ENCODE data around the gene MAML3. TPM values are rescaled to one million over a fixed set of nuclear protein-coding genes. Genes with fewer than 3 reads are reported as not detected.

The MAML3 gene
- total RNA-seq, 1 donor from 2014 or later, result 9.5 TPM

DNA sequence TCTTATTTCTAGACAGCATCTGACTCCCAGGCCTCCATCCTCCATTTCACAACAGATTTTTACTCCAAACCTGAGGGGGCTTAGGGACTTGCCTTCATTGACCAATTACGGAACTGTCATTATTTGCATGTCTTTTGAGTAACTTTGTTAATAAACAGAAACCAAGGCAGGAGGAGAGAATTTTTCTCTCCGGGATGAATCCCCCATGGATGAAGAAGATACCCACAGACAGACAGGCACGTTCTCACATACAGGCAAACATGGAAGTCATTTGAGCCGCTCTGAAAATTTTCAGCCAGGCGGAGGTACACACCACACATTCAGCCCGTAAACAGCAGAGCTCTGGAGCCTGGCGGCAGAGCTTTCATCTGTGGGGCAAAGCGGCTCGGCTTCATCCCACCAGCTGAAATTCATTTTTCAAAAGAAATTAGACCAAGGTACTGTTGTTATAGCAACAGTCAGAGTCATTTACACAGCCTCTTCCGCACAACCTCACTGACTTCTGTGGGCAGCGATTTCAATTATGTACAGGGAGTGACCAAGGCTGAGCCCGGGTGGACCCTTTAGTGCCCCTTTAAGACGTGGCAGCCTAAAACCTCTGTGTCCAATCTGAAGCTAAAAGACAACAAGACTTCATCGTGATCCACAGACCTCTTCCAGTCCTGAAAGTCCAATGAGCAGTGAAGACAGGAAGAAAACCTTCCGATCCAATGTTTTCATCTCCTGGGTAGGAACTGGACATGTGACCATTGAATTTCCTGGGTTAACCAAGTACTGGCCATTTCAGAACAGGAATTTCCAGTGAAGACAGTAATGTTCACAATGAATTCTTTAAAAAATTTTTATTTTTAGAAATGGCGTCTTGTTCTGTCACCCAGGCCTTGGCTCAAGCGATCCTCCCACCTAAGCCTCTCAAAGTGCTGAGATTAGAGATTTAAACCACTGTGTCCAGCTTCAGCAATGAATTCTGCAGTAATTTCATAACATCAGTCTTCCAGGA, 251.4 kb downstream of the MAML3 start:
- DNase-seq (ENCODE audit: low read depth, low spot score), result no peak

DNA sequence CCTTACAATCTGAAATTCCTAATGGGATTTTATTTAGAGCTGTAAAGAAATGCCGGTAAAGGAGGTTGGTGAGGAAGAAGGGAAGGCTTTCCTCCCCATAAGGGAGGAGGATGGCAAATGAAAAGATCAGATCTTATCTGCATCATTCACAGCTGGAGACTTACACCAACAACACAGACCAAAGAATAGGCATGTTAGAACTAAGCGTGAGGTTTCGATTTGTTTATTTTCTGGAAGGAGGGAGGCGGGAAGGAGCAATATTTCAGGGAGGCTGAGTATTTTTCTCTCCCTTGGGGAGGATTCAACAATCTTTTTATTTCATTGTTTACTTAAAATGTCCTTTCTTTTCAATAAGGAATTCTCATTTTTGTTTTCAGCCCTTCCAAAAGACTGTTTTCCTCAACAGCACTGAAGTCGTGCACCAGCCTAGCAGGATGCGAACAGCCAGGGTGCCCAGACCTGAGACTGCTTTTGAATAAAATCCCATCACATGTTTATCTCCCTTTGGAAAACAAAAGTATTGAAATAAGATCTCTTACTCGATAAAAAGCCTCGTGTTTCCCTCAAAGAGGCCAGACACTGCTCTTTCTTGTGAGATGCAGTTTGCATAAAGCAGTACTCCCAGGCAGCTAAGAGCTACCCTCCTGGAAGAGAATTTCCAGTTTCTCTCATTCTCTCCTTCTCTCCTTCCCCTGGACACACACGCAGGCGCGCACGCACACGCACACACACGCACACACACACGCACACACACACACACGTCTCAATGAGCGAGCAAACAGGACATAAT, 252.3 kb downstream of the MAML3 start:
- DNase-seq (ENCODE audit: low read depth, low spot score), result no peak

DNA sequence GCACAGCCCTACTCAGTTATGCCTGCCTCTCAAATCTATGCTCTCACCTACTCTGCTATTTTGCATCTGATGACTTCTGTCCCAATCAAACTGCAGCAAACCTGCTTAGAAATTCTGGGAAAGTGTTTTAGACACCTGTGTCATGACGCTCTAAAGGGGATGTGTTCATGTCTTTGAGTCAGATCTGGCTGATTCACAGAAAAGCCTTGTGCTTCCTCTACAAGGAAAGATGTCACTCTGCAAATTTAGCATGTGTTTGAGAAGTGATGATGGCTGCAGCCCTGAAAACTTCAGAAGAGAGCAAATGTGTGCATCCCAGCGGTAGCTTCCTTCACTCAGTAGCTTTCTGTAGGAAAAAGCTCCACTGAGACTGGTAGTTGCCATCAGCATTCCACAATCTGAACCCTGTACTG, 253.0 kb downstream of the MAML3 start:
- no peak for DNase-seq (ENCODE audit: low read depth, low spot score)

DNA sequence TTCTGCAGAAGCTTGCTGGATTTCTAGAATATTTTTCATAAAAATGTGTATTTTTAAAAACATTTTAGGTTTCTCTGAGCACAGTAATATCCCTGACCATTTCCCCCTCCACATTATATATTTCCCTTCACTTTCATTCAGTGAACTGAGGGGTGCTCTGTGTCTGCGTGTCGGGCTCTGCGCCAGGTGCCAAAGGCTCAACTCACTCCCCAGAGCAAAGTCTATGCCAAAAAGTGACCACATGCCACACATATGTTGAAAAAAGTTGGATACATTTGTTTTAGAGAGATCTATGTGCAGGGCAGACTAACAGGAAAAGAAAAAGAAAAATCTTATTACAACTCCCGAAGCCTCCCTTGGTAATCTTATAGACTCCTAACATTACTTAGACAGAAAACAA, 254.6 kb downstream of the MAML3 start:
- no peak for DNase-seq (ENCODE audit: low read depth, low spot score)

DNA sequence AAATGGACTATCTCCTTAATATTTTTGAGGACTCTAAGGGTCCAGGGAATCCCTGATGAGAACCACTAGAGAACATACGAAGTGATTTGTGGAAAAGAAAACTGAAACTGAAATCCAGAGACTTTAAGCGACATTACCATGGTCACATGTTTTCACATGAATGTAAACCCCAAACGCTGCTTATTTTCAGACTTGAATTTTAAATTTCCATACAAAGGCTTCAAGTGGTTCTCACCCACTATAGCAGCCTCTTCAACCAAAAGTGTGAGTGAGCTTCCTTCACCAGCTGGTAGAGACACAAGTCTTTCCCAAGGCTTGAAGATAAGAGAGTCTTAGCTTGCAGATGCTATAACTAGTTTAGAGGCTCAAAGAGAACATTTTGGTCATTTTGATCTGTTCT, 255.7 kb downstream of the MAML3 start:
- no peak for DNase-seq (ENCODE audit: low read depth, low spot score)

DNA sequence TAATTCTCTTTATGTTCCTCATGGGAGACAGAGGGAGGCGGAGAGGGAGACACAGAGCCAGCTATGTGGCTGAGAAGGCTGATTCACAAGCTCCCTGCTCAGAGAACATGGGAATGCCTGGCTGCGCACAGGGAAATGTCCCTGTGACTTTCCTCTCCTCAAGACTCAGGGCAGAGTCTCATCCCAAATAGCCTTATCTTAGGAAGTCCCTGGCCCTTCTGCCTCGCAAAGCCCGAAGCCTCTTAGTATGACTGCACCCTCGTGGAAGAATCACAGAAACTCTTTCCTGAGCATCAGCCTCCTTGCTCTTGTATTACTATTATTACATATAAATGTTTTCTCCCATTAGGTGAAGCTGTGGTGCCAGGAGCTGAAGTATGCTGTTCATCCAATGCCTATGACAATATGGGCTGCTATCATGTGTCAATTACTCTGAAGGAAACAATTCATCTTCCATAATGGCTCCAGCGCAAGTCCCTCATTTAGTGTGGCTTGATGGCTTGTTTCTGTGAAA, 257.8 kb downstream of the MAML3 start:
- no peak for DNase-seq (ENCODE audit: low read depth, low spot score)

DNA sequence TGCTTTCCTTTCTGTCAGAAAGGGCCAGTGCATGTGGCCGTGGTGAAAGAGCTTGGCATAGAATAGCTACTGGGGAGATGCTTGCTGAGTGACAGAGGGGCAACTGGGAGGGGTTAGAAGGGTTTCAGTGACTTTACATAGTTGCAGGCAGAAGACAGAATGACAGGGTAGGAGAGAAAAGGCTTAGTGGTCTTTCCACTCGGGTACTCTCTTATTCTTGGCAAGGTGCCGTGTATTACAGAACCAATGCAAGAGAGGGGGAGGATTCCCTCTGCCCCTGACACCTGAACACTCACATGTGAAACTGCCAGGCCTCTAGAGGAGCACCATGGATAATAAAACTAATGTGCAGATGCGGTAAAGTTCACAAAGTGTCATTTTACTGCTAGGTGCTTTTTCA, 260.2 kb downstream of the MAML3 start:
- no peak for DNase-seq (ENCODE audit: low read depth, low spot score)

DNA sequence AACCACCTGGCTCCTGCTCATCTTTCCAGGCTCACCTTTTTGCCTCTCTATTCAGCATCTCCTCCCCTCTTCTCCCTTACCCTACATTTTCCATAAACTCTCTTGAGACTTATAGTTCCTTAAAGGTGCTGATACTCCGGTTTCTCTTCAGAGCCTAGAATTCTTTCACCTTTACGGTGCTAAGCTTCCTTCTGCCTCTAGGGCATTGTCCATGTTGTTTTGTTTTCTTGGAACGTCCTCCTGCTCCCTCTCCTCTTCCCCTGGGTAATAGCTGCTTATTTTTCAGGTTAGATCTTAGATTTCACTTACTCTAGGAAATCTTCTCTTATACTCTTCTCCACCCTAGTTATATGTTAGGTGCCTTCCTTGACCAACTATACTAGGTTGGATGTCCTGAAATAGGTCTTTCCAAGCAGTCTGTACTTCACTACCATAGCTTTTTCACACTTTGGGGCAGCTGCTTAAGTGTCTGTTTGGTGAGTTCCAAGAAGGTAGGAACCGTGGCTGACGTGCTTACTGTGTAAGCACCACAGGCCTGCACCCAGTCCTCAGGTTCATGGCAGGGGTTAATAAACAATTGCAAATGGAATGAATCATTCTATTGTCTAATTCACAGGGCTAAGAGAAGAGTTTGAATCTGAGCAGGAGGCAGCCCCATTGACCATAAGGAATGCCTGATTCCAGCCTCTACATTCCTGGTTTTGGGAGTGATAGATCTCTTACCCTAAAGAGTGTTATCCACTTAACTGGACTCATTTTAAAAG, 260.8 kb downstream of the MAML3 start:
- no peak for DNase-seq (ENCODE audit: low read depth, low spot score)

DNA sequence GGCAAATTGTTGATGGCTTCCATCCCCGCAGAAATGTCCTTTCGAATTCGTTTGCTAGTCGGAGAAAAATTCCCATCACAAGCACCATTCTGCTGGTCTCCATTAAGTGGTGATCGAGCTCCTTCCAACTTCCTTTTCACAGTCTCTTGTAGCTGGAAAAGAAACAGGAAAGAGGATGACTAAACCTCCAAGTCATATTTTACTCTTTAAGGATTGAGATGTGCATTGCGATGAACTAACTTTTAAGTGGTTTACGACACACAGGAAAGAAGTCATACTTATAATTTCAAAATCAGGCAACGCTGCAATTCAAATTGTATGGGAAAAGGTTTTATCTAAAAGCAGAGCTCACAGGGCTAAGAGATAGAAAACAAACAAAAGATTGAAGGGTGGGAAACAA, 263.2 kb downstream of the MAML3 start:
- DNase-seq (ENCODE audit: low read depth, low spot score), result peak; percentile 49

DNA sequence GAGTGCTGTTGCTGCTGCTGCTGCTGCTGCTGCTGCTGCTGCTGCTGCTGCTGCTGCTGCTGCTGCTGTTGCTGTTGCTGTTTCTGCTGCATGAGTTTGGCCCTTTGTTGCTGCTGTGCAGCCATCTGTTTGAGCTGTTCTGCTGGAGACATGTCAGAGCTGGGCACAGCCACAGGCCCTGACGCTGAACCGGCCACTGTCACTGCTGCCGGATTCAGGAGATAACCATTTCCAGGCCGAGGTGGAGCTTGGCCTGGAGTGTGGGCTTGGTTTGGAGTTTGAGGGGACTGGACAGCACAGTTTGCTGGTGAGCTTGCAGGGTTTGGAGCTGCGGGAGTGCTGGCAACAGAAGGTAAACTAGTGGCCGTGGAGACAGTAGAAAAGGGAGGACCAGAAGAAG, 264.1 kb downstream of the MAML3 start:
- DNase-seq (ENCODE audit: low read depth, low spot score), result no peak

DNA sequence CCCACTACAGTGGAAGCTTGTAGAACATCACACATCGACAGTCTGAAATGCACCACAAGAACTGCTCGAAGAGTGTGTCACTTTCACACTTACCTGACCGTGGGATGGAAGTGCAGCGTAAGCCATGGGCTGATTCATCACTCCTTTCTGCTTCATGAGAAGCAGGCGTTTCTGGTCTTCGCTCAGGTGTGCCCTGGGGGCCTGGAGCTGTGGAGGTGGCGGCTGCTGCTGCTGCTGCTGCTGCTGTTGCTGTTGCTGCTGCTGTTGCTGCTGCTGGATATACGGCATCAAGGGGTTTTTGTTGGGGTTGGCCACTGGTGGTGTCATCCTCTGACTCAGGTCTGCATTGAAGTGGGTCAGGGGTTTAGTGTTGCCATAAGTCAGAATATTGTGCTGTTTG, 264.7 kb downstream of the MAML3 start:
- DNase-seq (ENCODE audit: low read depth, low spot score), result no peak

DNA sequence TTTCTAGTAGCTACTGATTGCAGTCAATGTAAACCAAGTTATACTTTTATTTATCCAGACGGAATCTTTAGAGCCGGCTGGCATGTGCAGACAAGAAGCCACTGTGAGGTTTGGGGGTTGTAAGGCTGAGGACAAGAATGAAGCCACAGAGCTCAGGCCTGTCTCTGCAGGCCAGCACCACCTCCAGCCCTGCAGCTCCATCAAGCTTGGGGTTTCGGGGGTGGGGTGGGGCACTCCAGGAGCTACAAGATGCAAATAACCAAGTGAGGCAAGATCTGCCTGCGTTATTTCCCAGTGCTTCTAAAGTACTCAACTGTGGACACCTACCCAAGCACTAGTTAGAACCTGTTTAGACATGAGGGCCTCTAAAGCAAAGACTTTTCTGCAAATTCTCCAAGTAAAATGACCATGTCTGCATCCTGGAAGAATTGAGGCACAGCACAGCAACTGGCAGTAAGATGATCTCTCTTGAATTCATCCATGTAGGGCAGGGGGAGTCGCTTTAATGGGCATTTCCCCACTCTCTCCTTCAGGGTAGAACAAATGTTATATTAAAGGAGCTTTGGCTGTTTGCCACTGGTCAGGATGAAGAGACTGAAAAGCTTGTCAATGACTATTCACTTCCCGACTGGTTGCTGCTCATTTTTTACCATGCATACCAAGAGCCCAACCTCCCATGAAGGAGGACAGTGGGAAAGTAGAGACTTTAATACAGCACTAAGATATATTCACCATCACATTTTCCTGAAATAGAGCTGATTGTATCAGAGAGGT, 265.8 kb downstream of the MAML3 start:
- DNase-seq (ENCODE audit: low read depth, low spot score), result no peak

DNA sequence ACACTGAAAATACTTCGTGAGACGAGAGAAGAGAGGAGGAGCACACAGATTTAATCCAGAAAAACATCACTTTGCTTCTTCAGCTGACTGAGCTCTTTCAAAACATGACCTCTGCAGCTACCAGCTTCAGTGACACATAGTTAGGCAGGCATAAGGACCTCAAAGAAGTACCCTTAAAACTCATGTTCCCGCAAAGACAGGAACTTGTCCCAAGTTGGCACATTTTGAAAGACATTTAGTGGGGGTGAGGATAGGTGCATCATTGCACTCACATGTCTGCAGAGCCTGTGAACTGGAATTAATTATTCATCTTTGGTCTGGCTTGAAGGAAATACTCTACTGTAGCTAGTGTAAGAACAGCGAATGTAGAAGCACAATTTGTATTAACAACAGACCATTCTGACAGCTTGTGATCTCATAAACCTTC, 266.6 kb downstream of the MAML3 start:
- no peak for DNase-seq (ENCODE audit: low read depth, low spot score)

DNA sequence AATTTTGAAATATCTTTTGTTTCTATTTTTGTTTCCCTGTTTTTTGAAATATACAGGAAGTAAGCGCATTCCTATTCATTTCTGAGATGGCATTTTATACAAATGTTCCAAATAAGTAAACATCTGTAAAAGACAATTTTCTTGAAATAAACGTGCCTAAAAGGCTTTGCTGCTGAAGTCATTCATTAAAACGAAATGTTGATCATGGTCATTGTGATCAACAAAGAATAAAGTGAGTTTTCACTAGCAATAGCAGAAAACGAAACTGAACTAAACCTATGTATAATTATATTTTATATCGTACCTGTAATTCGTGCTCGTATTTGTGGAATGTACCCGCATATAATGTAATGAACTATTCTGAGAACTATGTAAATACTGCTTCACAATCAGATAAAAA, 267.2 kb downstream of the MAML3 start:
- DNase-seq (ENCODE audit: low read depth, low spot score), result no peak

DNA sequence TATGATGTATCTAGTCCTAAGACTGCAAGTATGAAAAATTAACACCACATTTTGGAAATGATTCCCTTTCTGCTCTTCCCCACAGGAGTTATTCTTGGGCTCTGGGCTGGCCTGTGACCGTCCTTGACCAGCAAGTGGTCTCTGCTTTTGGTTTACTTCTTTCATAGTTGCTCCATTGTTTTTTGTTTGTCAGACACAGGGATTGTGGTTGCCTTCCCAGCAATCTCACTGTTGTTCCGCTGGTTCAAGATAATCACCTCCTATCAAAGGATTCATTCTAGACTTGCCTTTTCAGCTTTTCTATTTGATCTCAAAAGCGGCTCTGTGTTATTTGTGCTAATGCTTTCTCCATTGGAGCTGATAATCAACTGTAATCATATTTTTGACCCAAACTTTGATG, 269.5 kb downstream of the MAML3 start:
- DNase-seq (ENCODE audit: low read depth, low spot score), result no peak

DNA sequence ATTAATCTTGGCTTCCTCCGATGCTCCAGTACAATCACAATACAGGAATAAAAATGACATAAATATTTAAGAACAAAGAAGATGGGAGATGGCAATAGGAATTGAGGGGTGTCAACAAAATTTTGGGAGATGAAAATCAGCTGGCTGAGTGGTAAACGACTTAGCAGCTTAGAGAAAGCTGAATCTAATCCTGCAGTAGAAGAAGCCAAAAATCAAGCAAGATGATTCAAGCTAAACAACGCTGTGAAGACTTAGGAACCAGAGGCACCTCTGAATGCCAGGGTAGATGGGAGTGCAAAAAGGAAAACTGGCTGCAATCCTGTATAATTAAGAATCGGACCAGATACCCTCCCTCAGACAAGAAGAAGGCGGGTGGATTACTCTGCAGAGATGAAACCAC, 273.1 kb downstream of the MAML3 start:
- no peak for DNase-seq (ENCODE audit: low read depth, low spot score)

DNA sequence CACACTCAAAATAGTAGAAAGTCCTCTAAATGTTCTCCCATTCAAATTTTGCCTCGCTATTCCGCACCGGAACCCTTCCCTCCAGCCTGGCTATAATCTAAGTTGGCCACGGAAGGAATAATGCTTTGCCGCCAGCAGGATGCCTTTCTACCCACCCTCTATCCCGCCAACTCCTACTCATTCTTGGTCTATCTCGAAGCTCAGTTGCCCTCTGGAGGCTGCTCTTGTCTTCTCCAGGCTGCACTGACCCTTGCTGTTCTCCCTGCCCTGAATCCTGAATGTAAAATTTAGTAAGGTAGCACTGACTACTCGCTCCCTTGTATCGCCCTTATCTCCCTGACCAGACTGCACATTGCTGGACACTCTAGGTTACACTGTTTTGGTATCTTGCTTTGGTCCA, 275.9 kb downstream of the MAML3 start:
- DNase-seq (ENCODE audit: low read depth, low spot score), result no peak

DNA sequence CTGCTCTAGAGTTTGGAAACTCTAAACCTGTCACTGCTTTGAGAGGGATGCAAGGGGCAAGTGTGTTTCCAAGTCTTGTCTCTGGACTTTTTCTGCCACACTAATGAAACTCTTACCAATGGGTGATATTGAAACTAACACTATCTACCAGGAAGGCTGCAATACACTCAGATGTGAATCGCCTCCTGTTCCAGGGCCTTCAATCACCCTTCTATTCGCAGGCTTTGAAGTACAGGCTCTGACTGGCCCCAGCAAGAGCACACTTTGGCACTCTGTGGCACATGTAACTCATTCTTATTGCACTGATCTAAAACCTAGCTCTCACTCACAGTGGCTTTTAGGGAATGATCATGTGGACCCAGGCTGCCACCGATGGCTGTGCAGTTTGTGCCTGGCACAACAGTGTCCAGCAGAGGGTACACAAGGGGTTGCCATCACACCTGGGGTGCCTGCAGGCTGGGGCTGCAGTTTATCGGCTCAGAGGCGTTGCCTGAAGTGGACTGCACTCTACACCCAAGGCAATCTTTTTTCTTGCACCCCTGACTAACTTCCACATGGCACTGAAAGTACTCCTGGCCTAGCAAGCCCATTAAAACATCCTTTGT, 277.5 kb downstream of the MAML3 start:
- no peak for DNase-seq (ENCODE audit: low read depth, low spot score)

DNA sequence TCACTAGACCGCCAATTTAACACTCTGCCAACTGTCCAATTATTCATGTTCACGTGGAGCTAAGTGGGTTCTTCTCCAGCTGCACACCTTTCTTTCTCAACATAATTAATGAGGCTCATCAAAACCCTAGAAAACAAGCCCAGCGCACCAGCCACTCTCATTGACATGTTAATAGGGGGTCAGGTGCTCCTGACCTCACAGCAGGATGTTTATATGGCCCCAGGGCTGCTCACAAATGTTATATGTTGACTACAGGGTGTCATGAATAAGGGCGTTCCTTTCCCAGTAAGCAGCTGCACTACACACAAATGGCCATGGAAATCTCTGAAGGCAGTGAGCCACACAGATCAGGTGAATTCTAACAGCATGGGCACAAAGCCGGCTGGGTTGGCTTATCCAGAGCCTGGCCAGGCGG, 278.6 kb downstream of the MAML3 start:
- DNase-seq (ENCODE audit: low read depth, low spot score), result no peak

All from pulmonary artery endothelial cell (primary cell).